NCI-H2196 treated with DMSO at 0.1 percent for 48 hours (cell line): Measurements from ENCODE around the gene SERINC5.
"Not testable (repeated sequence)": the region's sequence is repeated elsewhere in the genome, so short reads cannot be mapped to it uniquely, and the experiment has no call there.

Source experiments
- DNase-seq: peaks from one replicate; lab custom pipeline; 2025; ENCODE audit not compliant: unreplicated experiment; lab: John Stamatoyannopoulos, UW

Gene SERINC5

GRCh38 chr5:80141681-80142080 is 114.2 kb downstream of the SERINC5 start:
- no peak for DNase-seq

- no peak for DNase-seq
Observed at GRCh38 chr5:80141147-80141671, 114.6 kb downstream of the SERINC5 start.

DNA sequence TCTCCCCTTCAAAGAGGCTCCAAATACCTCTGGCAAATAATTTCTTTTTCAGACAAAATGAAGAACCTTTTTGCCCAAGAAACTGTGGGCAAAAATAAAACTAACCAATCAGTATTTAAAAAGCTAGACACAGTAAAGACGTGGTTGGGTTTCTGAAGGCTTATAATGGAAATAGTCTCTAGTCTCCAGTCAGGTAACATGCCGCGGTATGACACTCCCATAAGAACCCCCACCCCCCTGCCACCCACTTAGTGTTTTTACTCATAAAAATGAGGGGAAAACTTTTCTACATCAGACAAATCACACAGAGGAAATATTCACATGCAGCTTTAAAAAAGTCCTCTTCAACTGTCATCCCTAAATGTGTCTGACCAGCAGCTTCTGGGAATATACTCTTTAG is 115.4 kb downstream of the SERINC5 start:
- DNase-seq, result no peak

GRCh38 chr5:80139466-80139972 is 116.3 kb downstream of the SERINC5 start:
- DNase-seq, result no peak

DNA sequence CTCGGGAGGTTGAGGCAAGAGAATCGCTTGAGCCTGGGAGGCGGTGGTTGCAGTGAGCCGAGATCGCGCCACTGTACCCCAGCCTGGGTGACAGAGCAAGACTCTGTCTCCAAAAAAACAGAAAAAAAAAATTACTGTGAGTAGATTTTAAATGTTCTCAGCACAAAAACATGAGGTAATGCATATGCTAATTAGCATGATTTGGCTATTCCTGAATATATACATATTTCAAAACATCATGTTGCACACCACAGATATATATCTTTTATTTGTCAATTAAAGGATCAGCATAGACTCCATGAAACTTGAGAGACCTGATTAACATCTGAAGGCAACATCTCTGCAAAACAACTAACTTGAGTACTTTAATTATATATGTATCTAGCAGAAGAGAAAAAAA is 117.4 kb downstream of the SERINC5 start:
- DNase-seq, result no peak

- not testable (repeated sequence) for DNase-seq
Observed at GRCh38 chr5:80136798-80137197, 119.0 kb downstream of the SERINC5 start.

GRCh38 chr5:80134876-80135275 is 121.0 kb downstream of the SERINC5 start:
- no peak for DNase-seq

DNA sequence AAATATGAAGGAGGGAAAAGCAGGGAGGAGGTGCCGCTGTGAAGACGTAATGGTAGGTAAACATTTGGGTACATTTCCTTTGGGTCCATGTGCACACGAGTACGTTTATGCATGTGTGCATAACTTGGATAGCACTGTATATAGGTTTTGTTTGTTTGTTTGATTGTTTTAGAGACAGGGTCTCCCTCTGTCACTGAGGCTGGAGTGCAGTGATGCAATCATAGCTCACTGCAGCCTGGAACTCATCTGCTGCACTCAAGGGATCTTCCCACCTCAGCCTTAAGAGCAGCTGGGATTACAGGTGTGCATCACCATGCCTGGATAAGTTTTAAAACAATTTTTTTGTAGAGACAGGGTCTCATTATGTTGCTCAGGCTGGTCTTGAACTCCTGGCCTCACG is 126.7 kb downstream of the SERINC5 start:
- no peak for DNase-seq

DNA sequence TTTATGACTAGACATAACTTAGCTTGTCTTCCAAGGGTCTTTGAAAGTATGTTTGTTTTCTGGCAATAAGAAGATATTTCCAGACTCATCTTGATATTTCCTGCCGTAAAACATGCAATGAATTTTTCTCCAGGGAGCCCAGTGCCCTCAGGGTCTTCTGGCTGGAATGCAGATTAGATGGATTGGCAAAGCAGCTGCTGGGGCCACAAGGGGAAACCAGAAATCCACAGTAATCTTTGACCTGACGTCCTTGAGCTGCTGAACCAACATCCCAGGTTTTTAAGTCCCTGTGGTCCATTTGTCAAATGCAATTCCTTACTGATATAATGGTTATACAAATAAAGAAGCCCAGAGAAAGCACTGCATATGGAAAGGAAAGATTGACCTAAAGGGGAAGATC is 127.7 kb downstream of the SERINC5 start:
- no peak for DNase-seq

- DNase-seq, result no peak
Observed at GRCh38 chr5:80127116-80127552, 128.7 kb downstream of the SERINC5 start.

- DNase-seq, result no peak
Observed at GRCh38 chr5:80125962-80126480, 129.8 kb downstream of the SERINC5 start.

GRCh38 chr5:80125022-80125961 is 130.6 kb downstream of the SERINC5 start:
- DNase-seq, result no peak

DNA sequence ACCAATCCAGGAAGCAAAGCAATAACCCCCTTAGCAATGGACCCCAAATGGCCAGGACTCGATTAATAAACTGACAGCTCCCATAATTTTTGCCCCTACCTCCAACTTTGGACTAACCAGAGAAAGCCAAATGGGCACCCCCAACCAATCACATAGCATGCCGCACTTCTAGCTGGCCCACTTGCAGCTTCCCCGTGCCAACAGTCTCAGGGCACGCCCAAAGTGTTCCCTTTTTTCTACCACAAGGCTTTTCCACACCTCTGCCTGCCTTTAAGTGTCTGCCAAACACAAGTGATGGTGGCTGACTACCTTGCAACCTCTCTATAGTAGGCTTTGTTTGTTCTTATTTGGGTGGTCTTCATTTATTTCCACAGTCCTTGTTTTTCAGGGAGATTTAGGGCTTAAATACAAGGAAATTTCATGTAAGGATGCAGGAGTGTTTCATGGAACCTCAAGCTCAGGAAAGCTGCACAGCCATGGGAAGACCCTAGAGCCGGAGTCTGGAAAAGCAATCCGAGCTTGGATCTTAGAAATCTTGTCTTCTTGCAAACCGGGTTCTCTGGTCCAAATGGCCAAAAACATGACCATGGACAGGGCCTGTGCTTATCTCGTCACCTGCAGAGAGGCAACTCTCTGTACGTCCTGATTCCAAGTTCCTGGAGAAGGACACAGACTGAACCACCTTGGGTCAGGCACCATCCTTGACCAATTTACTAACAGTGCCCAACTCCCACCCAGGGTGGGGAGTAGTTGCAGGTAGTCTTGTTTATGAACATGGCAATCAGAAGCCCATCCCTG is 131.5 kb downstream of the SERINC5 start:
- DNase-seq, result no peak

DNA sequence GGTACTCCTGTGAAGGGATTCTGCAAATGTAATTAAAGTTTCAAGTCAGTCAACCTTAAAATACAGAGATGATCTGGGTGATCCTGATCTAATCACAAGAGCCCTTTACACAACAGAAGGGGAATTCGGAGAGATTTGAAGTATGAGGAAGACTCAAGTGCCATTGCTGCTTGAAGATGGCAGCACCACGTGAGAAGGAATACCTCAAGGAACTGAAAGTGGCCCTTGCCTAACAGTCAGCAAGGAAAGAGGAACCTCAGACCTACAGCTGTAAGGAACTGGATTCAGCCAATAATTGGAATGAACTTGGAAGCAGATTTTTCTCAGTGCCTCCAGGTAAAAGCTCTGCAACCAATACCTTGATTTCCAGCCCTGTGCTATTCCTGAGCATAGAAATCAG is 133.3 kb downstream of the SERINC5 start:
- DNase-seq, result no peak

- DNase-seq, result no peak
Observed at GRCh38 chr5:80119372-80119771, 136.5 kb downstream of the SERINC5 start.

DNA sequence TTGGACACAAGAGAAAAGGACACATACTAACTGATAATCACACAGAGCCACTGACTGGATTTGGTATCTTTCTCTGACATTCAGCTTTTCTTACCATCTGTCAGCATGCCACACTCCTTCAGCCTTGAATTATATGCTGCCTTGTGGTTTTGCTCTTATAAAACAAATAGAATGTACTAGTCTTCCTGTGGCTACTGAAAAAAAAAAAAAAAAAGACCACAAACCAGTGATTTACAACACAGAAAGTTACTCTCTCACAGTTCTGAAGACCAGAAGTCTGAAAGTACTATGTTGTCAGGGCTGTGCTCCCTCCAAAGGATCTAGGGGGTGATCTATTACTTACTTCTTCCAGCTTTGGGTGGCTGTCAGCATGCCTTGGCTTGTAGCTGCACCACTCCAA is 138.4 kb downstream of the SERINC5 start:
- no peak for DNase-seq

DNA sequence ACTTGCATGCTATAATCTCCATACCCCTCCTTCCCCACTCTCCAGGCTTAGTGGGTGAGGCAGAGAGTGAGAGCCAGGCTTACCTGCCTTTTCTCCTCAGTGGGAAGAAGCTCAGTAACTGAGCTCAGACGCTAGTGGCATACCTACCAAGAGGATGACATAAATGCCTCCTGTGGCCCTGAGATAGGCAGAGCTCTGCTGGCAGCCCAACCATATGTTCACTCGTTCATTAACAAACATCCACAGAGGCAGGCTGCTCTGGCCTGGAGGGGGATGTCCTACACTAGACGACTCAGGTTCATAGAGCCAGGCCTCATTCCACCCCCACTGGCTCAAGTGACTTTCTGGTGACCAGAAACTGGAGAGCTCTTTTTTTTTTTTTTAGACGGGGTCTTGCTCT is 139.4 kb downstream of the SERINC5 start:
- DNase-seq, result no peak

- DNase-seq, result no peak
Observed at GRCh38 chr5:80116000-80116399, 139.8 kb downstream of the SERINC5 start.

DNA sequence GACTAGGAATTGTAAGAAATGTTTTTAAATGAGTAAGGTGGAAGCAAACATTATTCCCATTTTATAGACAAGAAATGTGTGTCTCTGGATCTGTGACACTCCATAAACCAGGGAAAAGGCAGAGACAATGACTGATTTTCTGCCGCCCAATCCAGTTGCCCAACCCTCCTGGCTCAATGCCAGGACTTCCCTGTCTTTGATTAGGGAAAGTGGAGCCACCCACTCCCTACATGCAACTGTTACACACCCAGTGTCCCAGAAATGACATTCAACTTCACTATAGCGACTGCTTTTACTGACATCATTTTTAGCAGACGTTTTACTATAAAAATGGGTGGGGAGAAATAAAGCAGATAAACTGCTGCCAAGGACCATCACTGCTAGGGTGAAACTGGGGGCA is 141.0 kb downstream of the SERINC5 start:
- no peak for DNase-seq

DNA sequence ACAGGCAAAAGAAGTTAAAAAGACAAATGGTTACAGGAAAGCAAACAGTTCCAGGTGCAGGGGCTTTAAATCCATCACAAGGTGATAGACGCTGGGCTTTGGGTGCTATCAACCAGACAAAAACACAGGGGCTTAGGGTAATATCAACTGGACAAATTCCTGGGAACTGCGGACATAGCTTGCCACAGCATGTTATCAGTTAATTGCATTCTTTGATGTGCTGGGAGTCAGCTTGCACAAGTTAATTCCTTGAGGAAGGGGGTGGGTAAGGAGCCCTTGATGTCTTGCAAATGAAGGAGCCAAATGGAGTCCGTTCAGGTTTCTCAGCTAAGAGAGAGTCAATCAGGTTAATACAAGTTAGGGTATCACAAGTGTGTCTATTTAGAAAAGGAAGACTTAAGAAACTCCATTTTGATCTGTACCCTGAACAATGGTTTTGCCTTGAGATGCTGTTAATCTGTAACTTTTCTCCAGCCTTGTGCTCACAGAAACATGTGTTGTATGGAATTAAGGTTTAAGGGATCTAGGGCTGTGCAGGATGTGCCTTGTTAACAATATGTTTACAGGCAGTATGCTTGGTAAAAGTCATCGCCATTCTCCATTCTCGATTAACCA is 144.4 kb downstream of the SERINC5 start:
- not testable (repeated sequence) for DNase-seq
